WERI-Rb-1 (cell line): Measurements from ENCODE around the gene C6orf136.

Source experiments
- DNase-seq: peaks from one replicate; pipeline ENCODE4 v3.0.0-alpha.2; 2020
- H3K27ac ChIP-seq: fragments of 250-450 bp; sonication (Bioruptor Pico); 2 replicates; pipeline ENCODE4 v1.5.1; 2020; ENCODE audit warnings: mild to moderate bottlenecking, moderate library complexity
- H3K27me3 ChIP-seq: fragments of 250-450 bp; sonication (Bioruptor Pico); 2 replicates; pipeline ENCODE4 v1.5.1; 2021; ENCODE audit warnings: mild to moderate bottlenecking, low read depth, moderate library complexity; ENCODE audit not compliant: insufficient read depth, severe bottlenecking
- H3K36me3 ChIP-seq: fragments of 250-450 bp; sonication (Bioruptor Pico); 2 replicates; pipeline ENCODE4 v1.5.1; 2020; ENCODE audit warnings: mild to moderate bottlenecking, moderate library complexity
- H3K4me3 ChIP-seq: 2 replicates; pipeline ENCODE4 v1.5.1; 2011; ENCODE audit warnings: low read depth, mild to moderate bottlenecking, control low read depth, low read length
- H3K9me3 ChIP-seq: fragments of 250-450 bp; sonication (Bioruptor Pico); 2 replicates; pipeline ENCODE4 v1.5.1; 2021; ENCODE audit warnings: mild to moderate bottlenecking, moderate library complexity; ENCODE audit not compliant: severe bottlenecking
- TF ChIP-seq, protein P1 (sequence below): IDR thresholded peaks from 2 replicates; pipeline ENCODE4 v1.5.1; 2011; ENCODE audit warnings: low read depth, mild to moderate bottlenecking, control low read depth, inconsistent platforms, low read length

C6orf136 gene

DNA sequence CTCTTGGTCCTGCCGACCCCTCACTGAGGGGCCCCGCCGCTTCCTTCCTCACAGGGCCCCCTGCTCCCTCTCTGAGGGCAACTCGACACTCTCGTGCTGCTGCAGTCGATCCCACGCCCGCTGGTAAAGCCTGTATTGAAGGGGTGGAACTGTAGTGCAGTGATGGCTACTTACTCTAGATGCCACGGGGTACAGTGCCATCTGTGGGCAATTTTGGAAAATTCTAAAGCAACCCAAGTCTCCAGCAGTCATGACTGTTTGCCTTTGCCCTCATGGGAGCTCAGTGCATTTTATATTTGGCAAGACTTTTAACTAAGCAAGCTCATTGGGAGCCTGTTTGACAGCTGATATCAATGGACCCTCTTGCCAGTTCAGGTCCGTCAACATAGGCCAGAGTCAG is 6.5 kb upstream of the C6orf136 start:
- TF ChIP-seq, protein P1, sequence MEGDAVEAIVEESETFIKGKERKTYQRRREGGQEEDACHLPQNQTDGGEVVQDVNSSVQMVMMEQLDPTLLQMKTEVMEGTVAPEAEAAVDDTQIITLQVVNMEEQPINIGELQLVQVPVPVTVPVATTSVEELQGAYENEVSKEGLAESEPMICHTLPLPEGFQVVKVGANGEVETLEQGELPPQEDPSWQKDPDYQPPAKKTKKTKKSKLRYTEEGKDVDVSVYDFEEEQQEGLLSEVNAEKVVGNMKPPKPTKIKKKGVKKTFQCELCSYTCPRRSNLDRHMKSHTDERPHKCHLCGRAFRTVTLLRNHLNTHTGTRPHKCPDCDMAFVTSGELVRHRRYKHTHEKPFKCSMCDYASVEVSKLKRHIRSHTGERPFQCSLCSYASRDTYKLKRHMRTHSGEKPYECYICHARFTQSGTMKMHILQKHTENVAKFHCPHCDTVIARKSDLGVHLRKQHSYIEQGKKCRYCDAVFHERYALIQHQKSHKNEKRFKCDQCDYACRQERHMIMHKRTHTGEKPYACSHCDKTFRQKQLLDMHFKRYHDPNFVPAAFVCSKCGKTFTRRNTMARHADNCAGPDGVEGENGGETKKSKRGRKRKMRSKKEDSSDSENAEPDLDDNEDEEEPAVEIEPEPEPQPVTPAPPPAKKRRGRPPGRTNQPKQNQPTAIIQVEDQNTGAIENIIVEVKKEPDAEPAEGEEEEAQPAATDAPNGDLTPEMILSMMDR, result 0 out of 2 replicates have a peak, but pooled peaks have one; percentile 1
- no peak overlapping the region for H3K4me3 ChIP-seq
- H3K27ac ChIP-seq, result no peak overlapping the region
- H3K27me3 ChIP-seq, result no peaks in the 10 kb centered on the region
- DNase-seq, result no peak
- H3K9me3 ChIP-seq, result no peaks in the 10 kb centered on the region
- H3K36me3 ChIP-seq, result peaks cover 89% of the 10 kb centered on the region

DNA sequence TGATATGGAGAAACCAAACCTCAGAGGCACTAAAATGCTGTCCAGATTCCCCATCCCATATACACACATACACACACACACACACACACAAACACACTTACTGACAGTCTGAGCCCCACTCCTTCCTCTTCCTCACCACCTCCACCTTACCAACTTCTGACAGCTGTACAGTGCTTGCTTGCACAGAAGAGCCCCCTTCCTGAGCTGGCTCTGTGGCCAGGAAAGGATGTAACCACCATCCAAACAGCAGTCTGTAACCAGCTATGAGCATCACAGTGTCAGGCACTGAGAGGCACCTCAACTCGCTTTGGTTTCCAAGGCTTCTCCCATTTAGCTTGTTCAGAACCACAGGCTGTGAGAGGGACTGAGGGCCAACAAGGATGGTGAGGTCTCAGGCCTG is 5.9 kb upstream of the C6orf136 start:
- Histone ChIP-seq H3K9me3 (no peaks in the 10 kb centered on the region), H3K36me3 (peaks cover 89% of the 10 kb centered on the region), H3K4me3 (no peak overlapping the region), H3K27ac (no peak overlapping the region), H3K27me3 (no peaks in the 10 kb centered on the region)
- DNase-seq, result no peak
- TF ChIP-seq, protein P1, result no peak

DNA sequence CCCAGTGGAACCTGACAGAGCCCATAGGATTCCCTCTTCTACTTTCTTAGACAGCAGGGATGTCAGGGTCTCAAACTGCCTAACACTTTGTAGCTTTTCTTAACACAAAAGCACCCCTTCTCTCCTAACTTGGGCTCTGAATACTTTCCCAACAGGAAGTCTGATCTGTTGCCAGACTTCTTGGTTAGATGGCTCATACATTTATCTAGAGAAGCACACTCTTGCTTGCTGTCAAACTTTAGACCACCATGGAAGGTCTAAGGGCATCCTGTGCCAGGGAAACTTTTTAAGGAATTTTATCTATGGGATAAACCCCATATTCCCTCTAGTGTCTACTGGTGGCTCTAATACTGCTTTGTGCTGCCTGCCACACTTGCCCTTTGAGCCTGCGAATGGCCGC is 3.3 kb upstream of the C6orf136 start:
- Histone ChIP-seq H3K9me3 (no peaks in the 10 kb centered on the region), H3K27ac (no peak overlapping the region), H3K4me3 (no peak overlapping the region), H3K36me3 (peaks cover 77% of the 10 kb centered on the region), H3K27me3 (no peaks in the 10 kb centered on the region)
- DNase-seq, result no peak
- TF ChIP-seq, protein P1, result no peak

DNA sequence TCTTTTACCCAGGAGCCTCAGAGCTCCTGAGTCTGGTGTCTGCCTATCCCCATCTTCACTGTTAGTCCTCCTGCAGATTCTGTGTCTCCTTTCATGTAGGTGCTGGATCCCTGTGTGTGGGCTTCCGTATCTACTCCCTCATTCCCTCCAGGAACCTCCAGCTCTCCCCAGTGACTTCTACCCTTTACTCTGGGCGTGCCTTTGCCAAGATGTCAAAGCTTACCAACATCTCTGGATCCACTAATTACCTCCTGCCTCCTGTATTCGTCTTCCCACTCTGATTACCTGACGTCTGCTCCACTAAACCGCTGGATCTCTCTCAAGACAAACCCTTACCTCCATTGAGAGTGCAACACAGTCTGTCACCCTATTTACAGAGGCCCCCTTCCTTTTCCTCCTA is 2.2 kb upstream of the C6orf136 start:
- Histone ChIP-seq H3K36me3 (peaks cover 80% of the 10 kb centered on the region), H3K4me3 (no peak overlapping the region), H3K9me3 (no peaks in the 10 kb centered on the region), H3K27me3 (no peaks in the 10 kb centered on the region), H3K27ac (no peak overlapping the region)
- TF ChIP-seq, protein P1, result no peak
- DNase-seq, result no peak

DNA sequence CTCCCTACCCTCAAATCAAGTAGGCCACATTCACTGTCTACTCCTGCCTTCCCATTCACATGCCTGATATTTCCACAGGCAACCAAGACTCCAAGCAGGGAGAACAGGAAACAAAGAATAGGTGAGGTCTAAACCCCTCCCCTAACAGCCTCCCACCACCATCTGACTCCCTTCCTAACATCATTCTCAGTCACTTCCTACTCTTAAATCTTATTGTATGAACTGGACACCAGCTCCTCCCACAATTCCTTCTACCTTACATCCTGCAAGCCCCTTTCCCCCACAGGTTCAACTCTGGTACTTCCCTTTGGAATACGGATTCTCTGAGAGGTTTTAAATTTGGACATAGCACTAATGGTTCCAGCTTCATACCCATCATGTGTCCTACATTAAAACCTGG is 944 bp upstream of the C6orf136 start:
- DNase-seq, result no peak
- H3K27me3 ChIP-seq, result no peaks in the 10 kb centered on the region
- H3K9me3 ChIP-seq, result no peaks in the 10 kb centered on the region
- peak overlapping the region; percentile 19 for H3K27ac ChIP-seq
- TF ChIP-seq, protein P1, result no peak
- H3K36me3 ChIP-seq, result peaks cover 80% of the 10 kb centered on the region
- H3K4me3 ChIP-seq, result no peak overlapping the region
